HUES64 (cell line): Measurements from ENCODE around the gene DNM1L.

Experiments
- H3K27ac ChIP-seq: 2 replicates; pipeline ENCODE4 v1.7.0; 2013; ENCODE audit warnings: low read depth, low read length, inconsistent platforms
- H3K27me3 ChIP-seq: 2 replicates; pipeline ENCODE4 v1.6.1; 2013; ENCODE audit warnings: mild to moderate bottlenecking, low read length; ENCODE audit not compliant: insufficient read depth
- H3K36me3 ChIP-seq: 2 replicates; pipeline ENCODE4 v1.6.1; 2013; ENCODE audit warnings: mild to moderate bottlenecking, low read length; ENCODE audit not compliant: insufficient read depth
- H3K4me1 ChIP-seq: 2 replicates; pipeline ENCODE4 v1.6.1; 2013; ENCODE audit warnings: mild to moderate bottlenecking, low read length, moderate library complexity; ENCODE audit not compliant: insufficient read depth
- H3K4me3 ChIP-seq: 2 replicates; pipeline ENCODE4 v1.5.1; 2013; ENCODE audit warnings: mild to moderate bottlenecking, low read length, moderate library complexity
- H3K9ac ChIP-seq: 2 replicates; pipeline ENCODE4 v1.6.1; 2013; ENCODE audit warnings: mild to moderate bottlenecking, low read depth, low read length
- H3K9me3 ChIP-seq: 2 replicates; pipeline ENCODE4 v1.6.1; 2013; ENCODE audit warnings: low read depth, low read length; ENCODE audit not compliant: insufficient read depth
- WGBS: fragments of 150-250, 120-280 bp; methylation state at CpG from one replicate; pipeline ENCODE4 v1.1.7; 2013; ENCODE audit warnings: missing lambda C conversion rate; 5-methylcytosine and 5-hydroxymethylcytosine counted together

Gene DNM1L

GRCh38 chr12:32756476-32757066 lies 77.5 kb downstream of the DNM1L start:
- WGBS: 47% methylated on average over 8 of the region's 8 CpGs
- peaks cover 24% of the 10 kb centered on the region for H3K36me3 ChIP-seq
- H3K4me1 ChIP-seq: peaks cover 15% of the 10 kb centered on the region
- H3K27ac ChIP-seq: no peak overlapping the region
- H3K27me3 ChIP-seq: no peaks in the 10 kb centered on the region
- peak overlapping the region; percentile 86 for H3K4me3 ChIP-seq
- H3K9me3 ChIP-seq: no peaks in the 10 kb centered on the region
- H3K9ac ChIP-seq: no peak overlapping the region

DNA sequence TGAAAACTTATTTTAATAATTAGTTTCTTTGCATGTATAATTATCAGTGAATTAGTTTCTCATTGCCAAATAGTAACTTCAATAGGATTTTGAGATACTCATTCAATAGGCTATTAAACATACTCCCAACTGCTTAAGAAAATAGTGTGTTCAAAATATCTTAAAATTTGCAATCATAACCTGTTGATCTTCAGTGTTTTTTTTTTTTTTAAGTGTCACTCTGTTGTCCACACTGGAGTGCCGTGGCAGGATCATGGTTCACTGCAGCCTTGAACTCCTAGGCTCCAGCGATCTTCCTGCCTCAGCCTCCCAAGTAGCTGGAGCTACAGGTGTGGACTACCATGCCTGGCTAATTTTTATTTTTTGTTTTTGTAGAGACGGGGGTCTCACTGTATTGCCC lies 78.1 kb downstream of the DNM1L start:
- 97% methylated on average over 3 of the region's 3 CpGs for WGBS
- Histone ChIP-seq H3K27ac (no peak overlapping the region), H3K9ac (no peak overlapping the region)

DNA sequence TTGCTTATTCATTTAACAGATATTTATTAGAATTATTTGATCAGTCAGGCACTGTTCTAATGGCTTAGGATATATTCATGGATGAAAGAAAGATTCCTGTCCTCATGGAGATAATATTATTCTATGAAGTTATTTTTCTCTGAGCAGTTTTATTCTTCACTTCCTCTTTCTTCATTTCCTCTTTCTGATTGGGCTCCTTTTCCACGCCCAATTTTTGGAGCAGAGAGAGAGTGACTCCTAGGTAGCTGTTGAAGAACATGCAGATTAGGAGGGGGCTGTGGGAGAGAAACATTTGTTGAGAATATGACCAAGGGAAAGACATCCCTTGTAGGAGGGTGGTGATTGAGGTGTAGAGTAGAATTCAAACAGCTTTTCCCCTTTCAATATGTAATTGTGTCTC lies 82.6 kb downstream of the DNM1L start:
- Histone ChIP-seq H3K9ac (no peak overlapping the region), H3K27me3 (no peaks in the 10 kb centered on the region), H3K4me3 (no peak overlapping the region), H3K9me3 (no peaks in the 10 kb centered on the region), H3K4me1 (0 out of 2 replicates have a peak, but pooled peaks cover 2% of the 10 kb centered on the region), H3K36me3 (no peaks in the 10 kb centered on the region), H3K27ac (no peak overlapping the region)
- 70% methylated on average over 1 of the region's 1 CpG for WGBS

More for the DNA sequence above, 78.1 kb downstream of the DNM1L start:
- peaks cover 15% of the 10 kb centered on the region for H3K4me1 ChIP-seq
- no peaks in the 10 kb centered on the region for H3K9me3 ChIP-seq
- H3K27me3 ChIP-seq: no peaks in the 10 kb centered on the region
- H3K36me3 ChIP-seq: peaks cover 18% of the 10 kb centered on the region
- H3K4me3 ChIP-seq: no peak overlapping the region

- no peak overlapping the region for H3K27ac ChIP-seq
- 100% methylated on average over 3 of the region's 4 CpGs for WGBS
- 0 out of 2 replicates have a peak, but pooled peaks cover 7% of the 10 kb centered on the region for H3K4me1 ChIP-seq
- no peaks in the 10 kb centered on the region for H3K27me3 ChIP-seq
- H3K36me3 ChIP-seq: no peaks in the 10 kb centered on the region
- no peak overlapping the region for H3K4me3 ChIP-seq
- H3K9me3 ChIP-seq: no peaks in the 10 kb centered on the region
- H3K9ac ChIP-seq: no peak overlapping the region
Observed at GRCh38 chr12:32765906-32766305, 86.8 kb downstream of the DNM1L start.

DNA sequence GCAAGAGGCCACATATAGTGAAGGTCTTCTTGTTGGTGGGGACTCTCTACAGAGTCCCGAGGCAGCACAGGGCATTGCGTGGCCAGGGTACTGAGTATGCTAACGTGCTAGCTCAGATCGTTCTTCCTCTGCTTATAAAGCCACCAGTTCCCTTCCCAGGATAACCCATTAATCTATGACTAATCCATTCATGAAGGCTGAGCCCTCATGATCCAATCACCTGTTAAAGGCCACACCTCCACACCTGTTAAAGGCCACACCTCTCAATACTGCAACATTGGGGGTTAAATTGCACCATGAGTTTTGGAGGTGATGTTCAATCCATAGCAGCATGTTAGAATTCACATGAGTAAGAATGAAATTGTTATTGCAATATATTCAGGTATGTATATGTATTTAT lies 89.4 kb downstream of the DNM1L start:
- Histone ChIP-seq H3K9ac (no peak overlapping the region), H3K9me3 (no peaks in the 10 kb centered on the region), H3K36me3 (no peaks in the 10 kb centered on the region), H3K4me1 (0 out of 2 replicates have a peak, but pooled peaks cover 7% of the 10 kb centered on the region), H3K4me3 (no peak overlapping the region), H3K27me3 (no peaks in the 10 kb centered on the region), H3K27ac (no peak overlapping the region)
- 84% methylated on average over 4 of the region's 4 CpGs for WGBS

DNA sequence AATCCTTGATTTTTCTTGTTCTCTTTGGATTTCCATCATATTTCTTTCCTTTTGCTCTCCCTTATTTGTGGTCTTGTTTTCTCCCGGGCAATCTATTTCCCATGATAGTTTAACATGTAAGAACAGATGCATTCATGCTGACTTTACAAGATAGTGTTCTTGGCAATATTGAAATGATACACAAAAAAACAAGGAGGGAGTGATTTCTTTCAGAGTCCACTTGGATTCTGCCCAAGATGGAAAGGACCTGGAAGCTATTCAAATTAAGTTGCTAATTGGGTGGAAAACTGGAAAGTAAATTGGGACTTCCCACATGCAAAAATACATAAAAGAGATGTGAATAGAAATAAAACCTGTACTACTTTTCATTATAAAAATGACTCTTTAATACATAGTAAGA lies 91.0 kb downstream of the DNM1L start:
- no peaks in the 10 kb centered on the region for H3K36me3 ChIP-seq
- no peaks in the 10 kb centered on the region for H3K9me3 ChIP-seq
- H3K27ac ChIP-seq: no peak overlapping the region
- H3K27me3 ChIP-seq: no peaks in the 10 kb centered on the region
- 0 out of 2 replicates have a peak, but pooled peaks cover 7% of the 10 kb centered on the region for H3K4me1 ChIP-seq
- WGBS: 86% methylated on average over 1 of the region's 1 CpG
- H3K9ac ChIP-seq: no peak overlapping the region
- H3K4me3 ChIP-seq: no peak overlapping the region

DNA sequence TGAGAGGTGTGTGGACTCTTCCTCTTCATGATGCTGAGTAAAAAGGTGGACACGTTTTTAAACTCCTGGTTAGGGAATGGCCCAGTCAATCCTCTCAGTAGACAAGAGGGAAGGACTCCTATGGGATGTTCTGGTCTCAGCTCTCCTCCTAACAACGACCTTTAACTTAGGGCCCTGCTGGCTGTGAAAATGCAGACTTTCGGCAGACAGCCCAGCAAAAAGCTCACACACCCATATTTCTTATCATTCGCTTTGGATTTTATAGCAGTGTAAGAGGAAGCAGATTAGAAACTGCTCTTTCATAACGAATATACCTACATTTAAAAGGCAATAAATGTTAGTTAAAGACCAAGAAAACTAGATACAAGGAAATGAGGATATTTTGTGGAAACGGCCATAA lies 94.6 kb downstream of the DNM1L start:
- no peaks in the 10 kb centered on the region for H3K36me3 ChIP-seq
- H3K27me3 ChIP-seq: no peaks in the 10 kb centered on the region
- no peak overlapping the region for H3K4me3 ChIP-seq
- H3K4me1 ChIP-seq: 0 out of 2 replicates have a peak, but pooled peaks cover 7% of the 10 kb centered on the region
- H3K9me3 ChIP-seq: no peaks in the 10 kb centered on the region
- 89% methylated on average over 4 of the region's 6 CpGs for WGBS
- no peak overlapping the region for H3K9ac ChIP-seq
- H3K27ac ChIP-seq: no peak overlapping the region

- 97% methylated on average over 4 of the region's 4 CpGs for WGBS
- no peak overlapping the region for H3K27ac ChIP-seq
- H3K27me3 ChIP-seq: no peaks in the 10 kb centered on the region
- no peaks in the 10 kb centered on the region for H3K9me3 ChIP-seq
- no peaks in the 10 kb centered on the region for H3K36me3 ChIP-seq
- no peaks in the 10 kb centered on the region for H3K4me1 ChIP-seq
- H3K4me3 ChIP-seq: no peak overlapping the region
- no peak overlapping the region for H3K9ac ChIP-seq
Observed at GRCh38 chr12:32776258-32776657, 97.2 kb downstream of the DNM1L start.

DNA sequence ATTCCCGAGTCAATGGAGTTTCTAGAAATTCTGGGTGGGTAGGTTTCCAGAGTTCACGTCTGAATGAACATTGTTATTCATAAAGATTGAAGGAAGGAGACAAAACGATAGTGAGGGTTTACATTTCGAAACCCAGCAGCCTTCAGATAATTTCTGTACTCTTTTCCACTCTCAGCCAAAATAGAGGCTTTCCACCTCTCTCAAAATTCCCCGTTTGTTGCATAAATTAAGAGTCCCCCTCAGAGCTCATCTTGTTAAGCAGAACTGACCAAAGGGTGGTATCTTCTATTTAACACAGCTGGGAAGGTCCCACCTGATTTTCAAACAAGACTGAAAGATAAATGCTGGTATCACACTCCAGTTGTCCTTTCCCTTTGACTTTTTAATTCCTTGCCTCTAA lies 98.1 kb downstream of the DNM1L start:
- Histone ChIP-seq H3K9ac (no peak overlapping the region), H3K36me3 (no peaks in the 10 kb centered on the region), H3K4me1 (no peaks in the 10 kb centered on the region), H3K4me3 (no peak overlapping the region), H3K9me3 (no peaks in the 10 kb centered on the region), H3K27me3 (no peaks in the 10 kb centered on the region), H3K27ac (no peak overlapping the region)
- 87% methylated on average over 5 of the region's 5 CpGs for WGBS

DNA sequence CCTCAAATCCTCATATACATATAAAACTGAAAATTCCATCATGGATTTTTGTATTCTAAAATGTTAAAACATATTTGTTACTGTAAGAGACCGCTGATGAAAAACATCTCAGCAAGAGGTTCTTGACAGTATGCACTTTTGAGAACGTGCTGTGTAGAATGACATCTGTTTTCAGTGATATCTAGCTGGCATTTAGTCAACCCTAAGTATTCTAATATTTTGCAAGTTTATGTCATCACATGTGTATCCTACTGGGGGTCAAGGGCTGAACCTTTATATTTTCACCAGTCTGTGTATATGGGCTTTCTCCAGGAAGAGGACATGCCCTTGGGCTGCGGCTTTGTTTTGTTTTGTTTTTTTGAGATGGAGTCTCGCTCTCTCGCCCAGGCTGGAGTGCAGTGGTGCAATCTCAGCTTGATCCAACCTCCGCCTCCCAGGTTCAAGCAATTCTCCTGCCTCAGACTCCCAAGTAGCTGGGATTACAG lies 98.6 kb downstream of the DNM1L start:
- no peak overlapping the region for H3K27ac ChIP-seq
- H3K36me3 ChIP-seq: no peaks in the 10 kb centered on the region
- H3K9ac ChIP-seq: no peak overlapping the region
- H3K27me3 ChIP-seq: no peaks in the 10 kb centered on the region
- H3K4me3 ChIP-seq: no peak overlapping the region
- 96% methylated on average over 6 of the region's 6 CpGs for WGBS
- H3K9me3 ChIP-seq: no peaks in the 10 kb centered on the region
- H3K4me1 ChIP-seq: no peaks in the 10 kb centered on the region

GRCh38 chr12:32780071-32780470 lies 101.0 kb downstream of the DNM1L start:
- Histone ChIP-seq H3K27ac (no peak overlapping the region), H3K9ac (no peak overlapping the region), H3K4me1 (no peaks in the 10 kb centered on the region), H3K27me3 (no peaks in the 10 kb centered on the region), H3K36me3 (no peaks in the 10 kb centered on the region), H3K4me3 (no peak overlapping the region), H3K9me3 (no peaks in the 10 kb centered on the region)
- WGBS: 97% methylated on average over 1 of the region's 1 CpG

GRCh38 chr12:32783029-32783428 lies 103.9 kb downstream of the DNM1L start:
- Histone ChIP-seq H3K4me3 (no peak overlapping the region), H3K27ac (no peak overlapping the region), H3K4me1 (no peaks in the 10 kb centered on the region), H3K9ac (no peak overlapping the region), H3K36me3 (no peaks in the 10 kb centered on the region), H3K27me3 (no peaks in the 10 kb centered on the region), H3K9me3 (no peaks in the 10 kb centered on the region)
- 86% methylated on average over 3 of the region's 3 CpGs for WGBS
